ENCODE measurements around the gene OGDH.
A peak's percentile ranks its signal among the peaks of the same experiment; 100 is the strongest.

The OGDH gene

GRCh38 chr7:44636926-44637325 lies 30.5 kb downstream of the OGDH start:
- Mint-ChIP-seq H3K27ac (peak overlapping the region; percentile 96), H3K4me1 (peaks cover 81% of the 10 kb centered on the region), H3K4me3 (no peak overlapping the region), H3K27me3 (no peaks in the 10 kb centered on the region), H3K9me3 (no peaks in the 10 kb centered on the region), H3K36me3 (peaks cover 9% of the 10 kb centered on the region)
- no peak for ATAC-seq

GRCh38 chr7:44637788-44638594 lies 31.6 kb downstream of the OGDH start:
- Mint-ChIP-seq H3K4me3 (peak overlapping the region; percentile 75), H3K27me3 (no peaks in the 10 kb centered on the region), H3K36me3 (peaks cover 6% of the 10 kb centered on the region), H3K9me3 (no peaks in the 10 kb centered on the region), H3K27ac (peak overlapping the region; percentile 96), H3K4me1 (peaks cover 72% of the 10 kb centered on the region)
- peak; percentile 77 for ATAC-seq

DNA sequence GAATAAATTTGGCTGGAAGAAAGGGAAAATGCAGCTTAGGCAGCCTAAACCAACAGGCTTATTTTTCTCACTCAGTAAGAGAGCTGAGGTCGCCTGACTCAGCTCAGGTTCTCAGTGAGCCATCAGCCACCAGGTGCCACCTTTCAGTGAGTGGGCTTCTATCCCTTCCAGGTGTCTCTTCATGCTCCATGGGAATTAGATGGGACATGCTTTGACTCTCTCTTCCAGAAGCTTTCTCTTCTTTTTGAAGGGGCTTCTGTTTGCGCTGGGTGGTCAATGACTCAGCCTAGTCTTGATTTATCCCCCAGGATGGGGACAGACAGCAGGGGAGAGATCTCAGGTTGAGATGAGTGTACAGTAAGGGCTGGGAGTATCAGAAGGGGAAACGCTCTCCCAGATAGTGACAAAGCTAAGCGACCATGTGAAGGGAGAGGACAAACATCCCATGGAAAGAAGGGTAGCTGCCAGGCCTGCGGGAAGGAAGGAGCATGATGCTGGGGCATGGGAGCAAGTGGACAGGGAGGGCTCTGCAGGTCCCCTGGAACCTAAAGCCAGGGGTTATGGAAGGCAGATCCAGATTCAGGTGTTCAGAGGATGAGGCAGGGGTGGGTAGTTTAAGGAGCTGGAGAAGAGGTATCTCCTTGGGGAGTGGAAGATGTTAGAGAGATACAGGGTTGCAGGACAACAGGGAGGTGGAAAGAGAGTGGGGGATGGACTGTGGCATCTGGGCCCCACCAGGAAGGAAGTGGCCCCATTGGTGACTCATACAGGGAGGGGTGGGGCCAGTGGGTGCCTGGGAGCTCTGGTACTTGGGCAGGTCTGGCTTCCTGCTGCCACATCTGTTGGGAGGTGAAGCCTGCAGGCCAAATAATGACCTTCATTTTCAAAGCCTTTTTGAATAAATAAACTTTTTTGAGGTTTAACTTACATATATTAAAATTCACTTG lies 32.5 kb downstream of the OGDH start:
- H3K4me3 Mint-ChIP-seq = peak overlapping the region; percentile 75
- H3K27me3 Mint-ChIP-seq = no peaks in the 10 kb centered on the region
- peak overlapping the region; percentile 96 for H3K27ac Mint-ChIP-seq
- ATAC-seq = peak; percentile 97
- H3K9me3 Mint-ChIP-seq = no peaks in the 10 kb centered on the region
- peaks cover 66% of the 10 kb centered on the region for H3K4me1 Mint-ChIP-seq
- H3K36me3 Mint-ChIP-seq = peaks cover 6% of the 10 kb centered on the region

GRCh38 chr7:44639671-44640321 lies 33.4 kb downstream of the OGDH start:
- peak overlapping the region; percentile 96 for H3K27ac Mint-ChIP-seq
- no peaks in the 10 kb centered on the region for H3K9me3 Mint-ChIP-seq
- H3K27me3 Mint-ChIP-seq = no peaks in the 10 kb centered on the region
- ATAC-seq = no peak
- H3K4me3 Mint-ChIP-seq = peak overlapping the region; percentile 40
- H3K4me1 Mint-ChIP-seq = peaks cover 62% of the 10 kb centered on the region
- peaks cover 9% of the 10 kb centered on the region for H3K36me3 Mint-ChIP-seq

DNA sequence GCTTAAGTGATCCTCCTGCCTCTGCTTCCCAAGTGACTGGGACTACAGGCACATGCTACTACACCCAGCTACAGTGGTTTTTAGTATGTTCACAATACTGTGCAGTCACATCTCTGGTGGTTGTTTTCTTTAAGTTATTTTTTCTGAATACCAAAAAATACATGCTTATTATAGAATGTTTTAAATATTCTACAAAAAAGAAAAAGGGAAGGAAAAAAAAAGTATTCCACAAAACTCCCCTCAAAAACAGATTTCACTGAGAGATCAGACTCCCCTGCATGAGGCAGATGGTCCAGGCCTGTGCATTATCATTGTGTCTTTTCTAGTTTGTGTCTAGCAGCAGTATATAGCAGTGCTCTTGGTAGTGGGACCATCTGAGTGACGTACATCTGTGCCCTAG lies 36.8 kb downstream of the OGDH start:
- no peak overlapping the region for H3K4me3 Mint-ChIP-seq
- no peak for ATAC-seq
- no peak overlapping the region for H3K27ac Mint-ChIP-seq
- no peaks in the 10 kb centered on the region for H3K27me3 Mint-ChIP-seq
- H3K4me1 Mint-ChIP-seq = peaks cover 45% of the 10 kb centered on the region
- H3K36me3 Mint-ChIP-seq = peaks cover 22% of the 10 kb centered on the region
- H3K9me3 Mint-ChIP-seq = no peaks in the 10 kb centered on the region

DNA sequence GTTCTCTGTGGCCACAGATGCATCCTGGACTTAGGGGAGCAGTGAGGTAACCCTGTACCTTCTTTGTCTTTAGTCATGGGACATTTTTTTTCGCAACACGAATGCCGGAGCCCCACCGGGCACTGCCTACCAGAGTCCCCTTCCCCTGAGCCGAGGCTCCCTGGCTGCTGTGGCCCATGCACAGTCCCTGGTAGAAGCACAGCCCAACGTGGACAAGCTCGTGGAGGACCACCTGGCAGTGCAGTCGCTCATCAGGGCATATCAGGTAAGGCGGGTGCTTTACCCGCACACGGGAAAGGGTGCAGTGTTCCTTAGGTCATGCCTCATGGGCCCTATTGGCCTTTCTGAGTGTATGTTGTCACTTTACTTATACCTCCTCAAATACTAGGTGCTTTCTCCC lies 38.8 kb downstream of the OGDH start:
- no peak for ATAC-seq
- H3K27me3 Mint-ChIP-seq = no peaks in the 10 kb centered on the region
- H3K4me3 Mint-ChIP-seq = no peak overlapping the region
- peaks cover 26% of the 10 kb centered on the region for H3K4me1 Mint-ChIP-seq
- peak overlapping the region; percentile 54 for H3K27ac Mint-ChIP-seq
- no peaks in the 10 kb centered on the region for H3K9me3 Mint-ChIP-seq
- peaks cover 36% of the 10 kb centered on the region for H3K36me3 Mint-ChIP-seq

DNA sequence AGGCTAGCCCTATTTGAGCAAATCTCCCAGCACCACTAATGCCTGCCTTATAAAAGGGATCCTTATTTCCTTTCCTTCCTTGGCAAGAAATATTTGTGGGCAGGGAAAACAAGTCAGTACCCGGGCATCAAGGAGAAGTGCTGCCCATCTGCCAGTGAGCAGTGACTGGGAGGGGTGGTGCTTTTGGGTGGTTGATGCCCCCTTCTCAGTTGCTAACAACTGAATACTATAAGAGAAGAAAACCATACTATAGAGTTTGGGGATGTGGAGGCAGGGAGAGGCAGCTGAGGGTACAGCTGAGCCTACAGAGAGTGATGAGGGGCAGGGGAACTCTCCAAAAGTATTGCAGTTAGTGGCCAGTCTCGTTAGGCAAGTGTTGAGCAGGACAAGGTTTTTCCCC lies 39.3 kb downstream of the OGDH start:
- Mint-ChIP-seq H3K4me1 (peaks cover 22% of the 10 kb centered on the region), H3K4me3 (no peak overlapping the region), H3K9me3 (no peaks in the 10 kb centered on the region), H3K36me3 (peaks cover 41% of the 10 kb centered on the region), H3K27me3 (no peaks in the 10 kb centered on the region), H3K27ac (no peak overlapping the region)
- ATAC-seq = no peak

GRCh38 chr7:44646176-44646920 lies 39.9 kb downstream of the OGDH start:
- H3K36me3 Mint-ChIP-seq = peaks cover 44% of the 10 kb centered on the region
- no peaks in the 10 kb centered on the region for H3K27me3 Mint-ChIP-seq
- ATAC-seq = no peak
- peaks cover 20% of the 10 kb centered on the region for H3K4me1 Mint-ChIP-seq
- H3K9me3 Mint-ChIP-seq = no peaks in the 10 kb centered on the region
- H3K27ac Mint-ChIP-seq = no peak overlapping the region
- H3K4me3 Mint-ChIP-seq = no peak overlapping the region

GRCh38 chr7:44646921-44647636 lies 40.7 kb downstream of the OGDH start:
- Mint-ChIP-seq H3K27ac (no peak overlapping the region), H3K4me3 (no peak overlapping the region), H3K36me3 (peaks cover 44% of the 10 kb centered on the region), H3K4me1 (peaks cover 20% of the 10 kb centered on the region), H3K9me3 (no peaks in the 10 kb centered on the region), H3K27me3 (no peaks in the 10 kb centered on the region)
- ATAC-seq = no peak

DNA sequence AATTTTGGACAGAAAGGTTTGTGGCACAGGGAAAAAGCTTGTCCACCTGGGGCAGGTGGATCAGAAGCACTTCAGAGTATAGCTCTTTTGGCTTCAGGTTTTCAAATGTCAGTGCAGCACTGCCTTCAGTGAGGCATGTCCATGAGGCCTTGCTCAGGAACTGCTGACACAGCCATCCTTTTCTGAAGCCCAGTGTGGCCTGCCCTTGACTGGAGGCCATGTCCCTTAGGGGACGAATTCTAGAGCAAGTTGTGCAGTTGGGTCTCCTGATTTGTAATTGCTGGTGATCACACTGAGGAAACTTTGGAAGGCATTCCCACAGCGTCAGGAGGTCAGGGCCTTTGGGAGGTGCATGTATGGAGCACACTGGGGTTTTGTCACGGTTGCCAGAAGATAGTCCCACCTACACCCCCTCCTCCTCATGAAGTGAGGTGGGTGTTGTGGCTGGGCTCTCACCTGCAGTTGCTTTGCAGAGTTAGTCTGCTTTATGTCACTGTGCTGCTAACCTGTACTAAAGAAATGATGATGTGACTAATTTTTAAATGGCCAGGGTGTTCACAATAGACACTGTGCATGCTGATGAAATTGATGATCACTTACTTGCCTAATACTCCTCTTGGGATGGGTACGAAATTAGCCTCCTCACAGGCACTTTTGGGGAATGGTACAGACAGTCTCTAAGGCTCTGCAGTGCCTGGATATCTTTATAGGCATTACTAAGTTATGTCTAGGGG lies 41.7 kb downstream of the OGDH start:
- Mint-ChIP-seq H3K4me3 (no peak overlapping the region), H3K27ac (no peak overlapping the region), H3K9me3 (no peaks in the 10 kb centered on the region), H3K27me3 (no peaks in the 10 kb centered on the region), H3K36me3 (peaks cover 44% of the 10 kb centered on the region), H3K4me1 (peaks cover 20% of the 10 kb centered on the region)
- no peak for ATAC-seq

- H3K4me3 Mint-ChIP-seq = no peak overlapping the region
- H3K9me3 Mint-ChIP-seq = no peaks in the 10 kb centered on the region
- no peaks in the 10 kb centered on the region for H3K27me3 Mint-ChIP-seq
- ATAC-seq = no peak
- H3K27ac Mint-ChIP-seq = no peak overlapping the region
- peaks cover 13% of the 10 kb centered on the region for H3K4me1 Mint-ChIP-seq
- H3K36me3 Mint-ChIP-seq = peaks cover 43% of the 10 kb centered on the region
These were observed 43.8 kb downstream of the OGDH start for GRCh38 chr7:44650242-44650641.

GRCh38 chr7:44650772-44651171 lies 44.3 kb downstream of the OGDH start:
- no peaks in the 10 kb centered on the region for H3K9me3 Mint-ChIP-seq
- H3K27me3 Mint-ChIP-seq = no peaks in the 10 kb centered on the region
- no peak for ATAC-seq
- no peak overlapping the region for H3K27ac Mint-ChIP-seq
- H3K4me1 Mint-ChIP-seq = peaks cover 9% of the 10 kb centered on the region
- peaks cover 40% of the 10 kb centered on the region for H3K36me3 Mint-ChIP-seq
- H3K4me3 Mint-ChIP-seq = no peak overlapping the region

GRCh38 chr7:44652535-44652934 lies 46.1 kb downstream of the OGDH start:
- H3K36me3 Mint-ChIP-seq = peaks cover 54% of the 10 kb centered on the region
- no peak overlapping the region for H3K4me3 Mint-ChIP-seq
- H3K9me3 Mint-ChIP-seq = no peaks in the 10 kb centered on the region
- H3K27ac Mint-ChIP-seq = no peak overlapping the region
- no peaks in the 10 kb centered on the region for H3K27me3 Mint-ChIP-seq
- H3K4me1 Mint-ChIP-seq = no peaks in the 10 kb centered on the region
- no peak for ATAC-seq

Data from stimulated activated memory B cell treated with anti-CD40 and anti-IgM and Interleukin-4, amounts not matched to agents 10 μg/mL and 1 μg/mL and 100 μg/mL, for 72 hours (primary cell).